ENCODE data around the gene MTERF1. TPM values are rescaled to one million over a fixed set of nuclear protein-coding genes. Genes with fewer than 3 reads are reported as not detected.
"Not testable (repeated sequence)": the region's sequence is repeated elsewhere in the genome, so short reads cannot be mapped to it uniquely, and the experiment has no call there.

MTERF1 gene
- total RNA-seq, 1 donor from 2014 or later = 22.6 TPM

GRCh38 chr7:91883676-91884362, 3.3 kb upstream of the MTERF1 start:
- DNase-seq (ENCODE audit: low spot score) = no peak

DNA sequence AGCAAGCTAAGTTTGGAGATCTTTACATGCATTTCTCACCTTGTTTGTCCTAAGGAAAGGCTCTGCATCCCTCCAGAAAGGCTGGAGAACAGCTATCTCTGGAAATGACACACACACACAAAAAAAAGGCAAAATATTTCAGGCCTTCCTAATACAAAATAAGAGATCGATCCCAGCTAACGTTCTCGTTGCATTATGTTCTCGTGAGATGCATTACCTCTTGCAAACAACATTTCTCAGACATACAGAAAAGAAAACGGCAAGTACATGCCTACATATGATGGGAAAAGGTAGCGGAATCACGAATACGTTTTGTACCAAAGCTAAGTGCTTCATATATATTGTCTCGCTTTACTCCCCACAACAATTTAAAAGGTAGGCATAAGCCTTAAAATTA, 488 bp downstream of the MTERF1 start:
- no peak for DNase-seq (ENCODE audit: low spot score)

DNA sequence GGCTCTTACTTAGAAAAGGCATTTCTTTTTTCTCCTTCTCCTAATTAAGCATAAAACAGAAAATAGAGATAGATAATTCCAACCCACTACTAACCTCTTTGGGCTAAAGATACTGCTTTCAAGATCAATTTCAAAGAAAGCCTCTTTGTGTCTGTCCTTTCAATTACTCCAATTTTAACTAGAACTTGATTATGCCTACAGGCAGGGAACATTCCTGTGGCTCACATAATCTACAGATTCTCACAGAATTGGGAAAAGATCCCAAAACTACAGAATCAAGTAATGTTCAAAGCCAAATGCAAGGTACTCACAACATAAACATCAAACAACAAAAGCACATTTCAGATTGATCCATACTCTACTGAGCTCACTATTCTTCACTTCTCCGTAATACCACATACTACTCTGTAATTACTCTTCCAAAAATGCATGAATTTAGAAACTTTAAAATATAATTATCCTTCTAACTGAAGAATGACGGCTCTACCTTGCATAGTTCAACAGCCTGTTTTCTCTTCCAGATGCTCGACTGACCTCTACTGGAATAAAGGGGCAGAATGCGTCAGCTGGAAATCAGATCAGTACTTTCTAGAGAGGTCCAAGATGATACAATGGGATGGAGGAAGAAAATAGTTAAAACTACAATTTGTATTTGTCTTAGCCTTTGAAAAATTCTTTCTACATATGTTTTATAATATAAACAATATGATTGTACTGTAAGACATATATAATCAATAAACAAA, 3.9 kb downstream of the MTERF1 start:
- DNase-seq (ENCODE audit: low spot score) = no peak

DNA sequence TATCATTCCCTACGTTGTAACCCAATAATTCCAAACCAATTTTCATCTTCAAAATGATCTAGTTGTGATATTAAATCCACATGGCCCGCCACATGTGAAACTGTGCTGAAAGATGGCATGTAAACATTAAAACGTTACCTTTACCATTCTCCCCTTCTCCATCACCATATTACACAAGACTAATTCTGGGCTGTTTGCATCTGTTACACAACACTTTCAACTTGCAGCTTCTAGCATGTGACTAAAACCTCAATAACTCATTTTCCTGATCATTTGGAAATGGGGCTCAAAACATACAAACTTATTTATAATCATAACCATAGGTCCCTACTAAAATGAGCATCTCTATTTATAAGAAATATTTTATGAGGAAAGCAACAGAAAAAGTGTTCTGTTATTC, 4.7 kb downstream of the MTERF1 start:
- DNase-seq (ENCODE audit: low spot score) = no peak

DNA sequence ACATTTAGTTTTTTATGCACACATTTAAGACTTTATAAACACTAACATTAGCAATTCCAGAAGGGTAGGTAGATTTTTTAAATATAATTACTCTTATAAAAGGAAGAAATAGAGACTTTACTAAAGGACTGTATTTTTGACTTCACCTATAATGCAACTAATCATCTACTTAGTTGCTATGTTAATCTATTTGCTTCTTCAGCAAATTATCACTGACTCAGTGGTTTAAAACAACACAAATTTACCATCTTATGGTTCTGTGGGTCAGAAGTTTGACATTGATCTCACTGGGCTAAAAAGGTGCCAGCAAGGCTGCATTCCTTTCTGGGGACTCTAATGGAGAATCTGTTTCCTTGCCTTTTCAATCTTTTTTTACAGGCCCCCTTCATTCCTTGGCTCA, 7.6 kb downstream of the MTERF1 start:
- no peak for DNase-seq (ENCODE audit: low spot score)

DNA sequence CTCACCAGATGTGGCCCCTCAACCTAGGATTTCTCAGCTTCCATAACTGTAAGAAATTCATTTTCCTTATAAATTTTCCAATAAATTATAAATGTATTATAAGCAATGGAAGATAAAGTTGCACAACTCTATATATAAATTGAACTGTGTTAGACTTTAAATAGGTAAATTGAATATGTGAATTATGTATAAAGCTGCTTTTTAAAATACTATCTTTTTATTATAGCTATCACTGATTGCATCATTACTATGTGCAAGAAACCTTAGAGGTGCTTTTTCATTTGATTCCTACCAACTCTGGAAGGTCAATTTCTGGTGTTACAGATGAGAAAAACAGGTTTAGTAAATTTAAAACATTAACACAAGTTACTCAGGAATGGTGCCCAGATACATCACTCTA, 8.4 kb downstream of the MTERF1 start:
- no peak for DNase-seq (ENCODE audit: low spot score)

GRCh38 chr7:91869661-91870060, 10.8 kb downstream of the MTERF1 start:
- DNase-seq (ENCODE audit: low spot score) = no peak

DNA sequence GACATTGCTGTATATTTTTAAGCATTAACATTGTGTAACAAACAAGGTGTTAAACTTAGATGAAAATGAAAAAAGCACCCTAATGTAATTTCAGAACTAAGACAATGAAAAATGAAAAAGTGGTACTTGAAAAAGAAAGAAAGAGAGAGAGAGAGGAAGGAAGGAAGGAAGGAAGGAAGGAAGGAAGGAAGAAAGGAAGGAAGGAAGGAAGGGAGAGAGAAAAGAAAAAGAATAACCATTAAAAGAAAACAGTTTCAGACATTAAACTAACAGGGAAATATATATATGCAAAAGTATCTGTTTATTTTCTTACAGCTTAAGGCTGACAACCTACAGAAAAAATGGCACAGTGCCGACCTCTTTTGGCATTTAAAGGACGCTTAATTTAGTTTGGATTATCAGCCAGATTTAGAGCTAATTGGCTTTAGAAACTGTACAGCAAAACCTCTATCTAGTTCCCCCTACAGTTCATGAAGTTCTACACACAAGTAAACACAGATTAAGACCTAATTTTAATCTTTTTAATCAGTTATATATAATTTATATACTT, 13.8 kb downstream of the MTERF1 start:
- DNase-seq (ENCODE audit: low spot score) = no peak

GRCh38 chr7:91865511-91865910, 15.0 kb downstream of the MTERF1 start:
- DNase-seq (ENCODE audit: low spot score) = no peak

DNA sequence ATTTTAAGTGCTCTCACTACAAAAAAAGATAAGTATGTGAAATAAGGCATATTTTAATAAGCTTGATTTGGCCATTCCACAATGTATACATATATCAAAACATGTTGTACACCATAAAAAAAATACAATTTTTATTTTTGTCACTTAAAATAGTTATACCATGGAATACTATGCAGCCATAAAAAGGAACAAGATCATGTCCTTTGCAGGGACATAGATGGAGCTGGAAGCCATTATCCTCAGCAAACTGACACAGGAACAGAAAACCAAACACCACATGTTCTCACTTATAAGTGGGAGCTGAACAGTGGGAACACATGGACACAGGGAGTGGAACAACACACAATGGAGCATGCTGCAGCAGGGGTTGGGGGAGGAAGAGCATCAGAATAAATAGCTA, 15.9 kb downstream of the MTERF1 start:
- not testable (repeated sequence) for DNase-seq (ENCODE audit: low spot score)

DNA sequence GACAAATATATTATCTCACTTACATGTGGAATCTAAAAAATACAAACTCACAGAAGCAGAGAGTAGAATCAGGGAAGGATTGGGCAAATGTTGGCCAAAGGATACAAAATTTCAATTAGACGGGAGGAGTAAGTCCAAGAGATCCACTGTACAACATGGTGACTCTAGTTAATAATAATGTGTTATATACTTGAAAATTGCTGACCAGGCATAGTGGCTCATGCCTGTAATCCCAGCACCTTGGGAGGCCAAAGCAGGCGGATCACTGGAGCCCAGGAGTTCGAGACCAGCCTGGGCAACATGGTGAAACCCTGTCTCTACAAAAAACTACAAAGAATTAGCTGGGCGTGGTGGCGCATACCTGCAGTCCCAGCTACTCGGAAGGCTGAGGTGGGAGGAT, 16.4 kb downstream of the MTERF1 start:
- no peak for DNase-seq (ENCODE audit: low spot score)

- no peak for DNase-seq (ENCODE audit: low spot score)
These were observed 28.2 kb downstream of the MTERF1 start for GRCh38 chr7:91852263-91852741.

- DNase-seq (ENCODE audit: low spot score) = peak; percentile 20
These were observed 30.0 kb downstream of the MTERF1 start for GRCh38 chr7:91850455-91850854.

DNA sequence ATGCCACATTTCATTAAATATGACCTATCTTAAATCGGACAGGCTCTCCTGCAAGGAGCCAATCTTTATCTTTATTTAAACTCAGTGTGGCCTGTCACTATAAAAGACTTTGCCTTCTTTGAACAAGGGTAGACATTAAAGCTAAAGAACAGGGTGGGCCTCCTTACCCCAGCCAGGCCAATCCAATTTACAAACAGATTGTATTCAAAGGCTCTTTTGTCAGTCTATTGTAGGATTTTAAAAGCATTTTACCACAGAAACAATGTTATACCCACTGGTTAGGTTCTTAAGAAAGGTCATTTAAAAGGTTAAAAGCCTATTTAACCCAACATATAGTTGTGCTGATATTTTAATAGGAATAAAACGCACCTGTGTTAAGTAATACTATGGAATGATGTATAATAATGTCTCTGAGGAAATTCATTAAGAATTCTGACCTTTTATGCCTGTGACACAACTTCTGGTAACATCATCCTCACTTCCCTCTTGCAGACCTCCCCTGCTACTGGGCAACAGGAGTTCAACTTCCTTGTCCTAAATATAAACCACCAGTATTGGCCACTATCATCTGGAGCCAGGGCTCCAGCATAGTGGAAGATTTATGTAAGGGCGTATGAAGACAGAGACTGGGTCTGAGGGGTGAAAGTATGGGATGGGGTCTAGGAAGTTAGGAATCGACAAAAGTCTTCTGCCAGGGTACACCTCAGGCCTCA, 32.5 kb downstream of the MTERF1 start:
- no peak for DNase-seq (ENCODE audit: low spot score)

DNA sequence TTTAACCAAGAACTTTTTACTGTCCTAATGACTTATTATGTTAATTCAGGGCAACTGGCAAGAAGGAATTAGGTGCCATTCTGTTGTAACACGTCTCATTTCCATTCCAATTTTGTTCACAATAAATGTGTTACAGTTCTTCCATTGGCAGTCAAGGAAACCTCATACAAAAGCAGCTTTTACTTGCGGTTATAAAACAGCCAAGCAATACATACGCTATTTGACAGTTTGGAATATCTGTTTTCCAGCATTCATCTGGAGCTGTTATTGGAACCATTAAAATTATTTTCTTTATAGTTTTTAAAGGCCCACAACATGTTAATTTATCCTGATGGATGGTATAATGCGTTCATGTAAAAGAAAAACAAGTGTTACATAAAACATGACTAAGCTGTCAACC, 33.3 kb downstream of the MTERF1 start:
- no peak for DNase-seq (ENCODE audit: low spot score)

DNA sequence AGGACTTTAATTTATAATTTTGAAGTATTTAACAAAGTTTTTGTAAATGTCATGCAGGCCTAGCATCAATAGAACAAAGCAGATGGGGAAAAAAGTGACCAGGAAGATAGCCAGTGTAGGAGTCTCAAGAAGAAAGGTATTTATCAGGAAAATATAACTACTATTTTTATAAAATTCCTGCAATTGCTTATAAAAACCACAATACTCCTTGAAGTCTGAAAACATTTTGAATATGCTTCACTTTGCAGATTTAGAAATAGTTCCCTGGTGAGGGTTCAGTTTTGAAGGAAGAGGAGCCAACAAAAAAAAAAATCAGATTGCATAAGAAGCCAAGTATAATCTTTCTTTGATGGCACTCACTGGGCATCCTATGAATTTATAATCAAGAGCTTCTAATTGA, 34.1 kb downstream of the MTERF1 start:
- no peak for DNase-seq (ENCODE audit: low spot score)

GRCh38 chr7:91843831-91844230, 36.7 kb downstream of the MTERF1 start:
- DNase-seq (ENCODE audit: low spot score) = no peak

GRCh38 chr7:91838439-91838838, 42.1 kb downstream of the MTERF1 start:
- no peak for DNase-seq (ENCODE audit: low spot score)

DNA sequence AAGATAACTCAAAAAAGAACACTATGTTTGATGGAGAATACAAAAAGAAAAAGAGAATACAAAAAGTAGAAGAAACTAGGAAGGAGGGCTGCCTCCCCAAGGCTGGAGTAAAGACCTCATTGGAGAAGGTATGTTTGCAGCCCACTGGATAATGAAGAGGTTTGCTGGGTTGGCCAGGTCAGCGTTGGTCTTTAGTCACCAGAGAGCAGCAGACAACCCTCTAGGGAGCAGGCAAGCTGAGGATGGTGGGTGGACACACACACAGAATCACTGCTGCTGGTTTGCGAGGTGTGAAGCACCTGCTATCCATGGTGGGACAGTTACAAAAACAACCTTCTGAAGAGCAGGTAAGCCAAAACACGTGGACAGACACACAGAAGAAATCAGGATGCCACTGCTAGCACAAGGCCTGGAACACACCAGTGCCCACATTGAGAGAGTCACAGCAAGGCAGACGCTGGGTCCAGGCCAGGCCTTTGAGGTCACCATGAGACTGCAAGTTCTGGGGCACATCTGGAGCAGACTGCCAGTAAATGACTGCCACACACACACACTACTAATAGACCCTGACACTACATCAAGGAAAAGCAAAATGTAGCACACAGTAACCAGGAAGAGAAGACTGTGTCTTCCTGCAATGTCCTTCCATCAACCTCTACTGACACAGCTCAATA, 43.0 kb downstream of the MTERF1 start:
- no peak for DNase-seq (ENCODE audit: low spot score)

DNA sequence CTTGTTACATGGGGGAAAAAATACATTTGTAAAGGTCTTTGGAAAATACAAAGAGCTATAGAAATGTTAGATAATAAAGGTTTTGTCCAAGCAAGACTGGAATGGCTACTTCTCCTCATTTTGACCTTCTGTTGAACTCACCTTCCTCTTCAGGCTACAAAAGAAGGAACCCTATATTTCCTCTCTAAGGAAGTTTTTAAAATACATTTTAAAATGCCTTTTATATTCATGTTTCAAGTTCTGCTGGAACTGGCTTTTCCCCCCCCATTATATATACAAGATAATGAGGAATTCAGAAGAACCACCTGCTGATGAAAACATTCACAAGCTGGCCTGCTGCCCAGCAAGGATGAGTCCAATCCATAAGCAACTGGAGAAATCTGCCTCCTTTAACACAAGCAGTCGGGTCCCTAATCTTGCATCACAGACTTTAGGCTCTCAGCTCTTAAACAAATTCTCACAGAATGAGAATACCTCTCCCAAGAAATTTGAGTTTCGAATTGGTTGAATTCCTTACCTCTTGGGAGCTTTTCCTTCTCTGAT, 44.6 kb downstream of the MTERF1 start:
- no peak for DNase-seq (ENCODE audit: low spot score)

DNA sequence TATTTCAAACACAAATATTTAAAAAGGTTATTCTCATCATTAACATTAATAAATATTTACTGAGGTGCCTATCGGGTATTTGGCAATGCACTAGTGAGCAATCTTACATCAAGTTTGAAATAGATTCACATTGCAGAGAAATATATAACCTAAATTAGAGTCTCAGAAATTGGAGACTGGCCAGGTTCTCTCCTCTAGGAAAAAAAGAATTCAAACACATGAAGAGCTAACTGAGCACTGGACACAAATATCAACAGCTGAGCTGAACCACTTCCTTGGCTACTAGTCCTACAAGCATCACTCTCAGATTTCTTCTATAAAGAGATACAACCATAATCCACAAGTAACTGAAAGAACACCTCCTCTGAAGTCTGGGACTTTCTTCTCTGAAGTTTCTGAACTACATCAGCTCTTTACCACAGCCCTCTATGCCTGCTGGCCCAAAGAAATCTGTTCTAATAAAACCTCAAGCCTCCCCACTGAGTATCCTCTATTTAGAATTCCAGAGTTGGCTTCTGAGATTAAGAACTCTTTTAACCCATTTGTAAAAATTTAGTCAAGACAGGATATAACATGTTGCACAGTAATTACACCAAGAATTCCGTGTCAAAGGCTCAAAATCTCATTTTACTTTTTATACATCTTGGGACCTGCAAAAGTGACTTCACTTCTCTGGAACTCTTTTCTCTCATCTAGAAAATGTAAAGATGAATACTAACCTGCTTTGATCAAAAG, 45.2 kb downstream of the MTERF1 start:
- no peak for DNase-seq (ENCODE audit: low spot score)

Measured in umbilical cord (tissue), 2 donors.